ENCODE results near the gene CSF2RB.

CSF2RB gene

DNA sequence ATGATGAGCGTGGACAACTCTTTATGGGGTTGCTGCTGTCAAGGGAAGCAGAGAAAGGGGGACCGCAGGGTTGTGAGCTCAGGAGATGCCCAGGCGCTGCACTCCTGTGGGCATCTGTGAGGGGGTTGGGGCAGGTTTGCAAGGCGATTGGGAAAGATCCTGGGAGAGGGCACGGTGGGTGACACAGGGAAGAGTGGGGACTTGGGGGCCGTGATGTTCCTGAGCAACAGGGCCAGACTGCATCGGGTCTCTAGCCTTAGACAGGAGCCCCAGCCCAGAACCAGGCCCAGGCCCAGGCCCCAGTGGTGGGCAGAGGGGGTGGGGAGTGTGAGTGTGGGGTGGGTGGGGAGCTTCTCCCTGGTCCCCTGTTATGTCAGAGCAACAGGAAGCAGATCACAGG, 38.3 kb downstream of the CSF2RB start:
- no peak for DNase-seq (ENCODE audit: extremely low spot score)
- ChIA-PET CTCF (interaction anchor here (0.9 to 1.5 kb wide), 3 partner anchors 13 to 178 kb away, joined by 3 read pairs; no protein-coding TSS in a partner anchor), POLR2A (no interaction called here)
- TF ChIP-seq, protein P1, sequence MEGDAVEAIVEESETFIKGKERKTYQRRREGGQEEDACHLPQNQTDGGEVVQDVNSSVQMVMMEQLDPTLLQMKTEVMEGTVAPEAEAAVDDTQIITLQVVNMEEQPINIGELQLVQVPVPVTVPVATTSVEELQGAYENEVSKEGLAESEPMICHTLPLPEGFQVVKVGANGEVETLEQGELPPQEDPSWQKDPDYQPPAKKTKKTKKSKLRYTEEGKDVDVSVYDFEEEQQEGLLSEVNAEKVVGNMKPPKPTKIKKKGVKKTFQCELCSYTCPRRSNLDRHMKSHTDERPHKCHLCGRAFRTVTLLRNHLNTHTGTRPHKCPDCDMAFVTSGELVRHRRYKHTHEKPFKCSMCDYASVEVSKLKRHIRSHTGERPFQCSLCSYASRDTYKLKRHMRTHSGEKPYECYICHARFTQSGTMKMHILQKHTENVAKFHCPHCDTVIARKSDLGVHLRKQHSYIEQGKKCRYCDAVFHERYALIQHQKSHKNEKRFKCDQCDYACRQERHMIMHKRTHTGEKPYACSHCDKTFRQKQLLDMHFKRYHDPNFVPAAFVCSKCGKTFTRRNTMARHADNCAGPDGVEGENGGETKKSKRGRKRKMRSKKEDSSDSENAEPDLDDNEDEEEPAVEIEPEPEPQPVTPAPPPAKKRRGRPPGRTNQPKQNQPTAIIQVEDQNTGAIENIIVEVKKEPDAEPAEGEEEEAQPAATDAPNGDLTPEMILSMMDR (IDR thresholded peaks at IDR 0.05; ENCODE audit: control extremely low read depth, extremely low read depth, low read depth, missing control alignments) = no peak

DNA sequence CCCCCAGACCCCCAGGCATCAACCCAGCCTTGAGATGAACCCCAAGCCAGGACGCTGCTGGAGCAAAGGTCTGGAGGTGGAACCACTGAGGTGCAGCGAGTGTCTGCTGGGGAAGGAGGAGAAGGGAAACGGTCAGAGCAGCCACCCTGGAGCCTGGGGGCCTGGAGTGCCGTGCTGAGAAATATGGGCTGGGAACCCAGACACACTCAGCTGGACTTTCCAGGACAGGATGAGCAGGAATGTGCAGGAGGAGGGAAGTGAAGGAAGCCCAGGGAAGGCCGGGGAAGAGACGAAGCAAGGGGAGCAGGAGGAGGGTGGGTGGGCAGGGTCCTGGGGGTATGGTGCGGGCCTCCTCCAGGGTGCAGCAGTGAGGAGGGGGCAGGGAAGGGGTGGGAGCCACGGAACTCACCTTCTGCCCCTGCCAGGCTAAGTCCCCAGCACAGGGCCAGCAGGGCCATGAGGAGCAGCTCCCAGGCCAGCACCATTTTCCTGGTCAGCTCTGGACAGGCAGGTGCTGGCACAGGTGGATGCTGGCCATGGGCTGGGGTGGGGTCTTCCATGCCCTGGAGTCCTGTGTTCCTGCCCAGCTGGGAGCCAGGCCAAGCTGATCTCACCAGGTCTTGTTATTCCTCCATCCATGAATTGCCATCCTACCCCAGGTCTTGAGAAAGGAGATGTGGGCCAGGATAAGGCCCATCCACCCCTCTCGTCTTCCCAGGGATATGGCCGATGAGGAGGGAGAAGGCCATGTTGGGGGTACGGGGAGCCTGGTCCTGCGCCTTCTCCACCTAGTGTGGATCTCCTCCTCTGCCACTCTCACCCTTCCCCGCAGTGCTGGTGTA, 40.0 kb downstream of the CSF2RB start:
- TF ChIP-seq, protein P1 (IDR thresholded peaks at IDR 0.05; ENCODE audit: control extremely low read depth, extremely low read depth, low read depth, missing control alignments) = no peak
- no peak for DNase-seq (ENCODE audit: extremely low spot score)
- POLR2A ChIA-PET = no interaction called here
- CTCF ChIA-PET = interaction anchor here (1.1 to 1.9 kb wide), 3 partner anchors 24 to 98 kb away, joined by 4 read pairs; no protein-coding TSS in a partner anchor

DNA sequence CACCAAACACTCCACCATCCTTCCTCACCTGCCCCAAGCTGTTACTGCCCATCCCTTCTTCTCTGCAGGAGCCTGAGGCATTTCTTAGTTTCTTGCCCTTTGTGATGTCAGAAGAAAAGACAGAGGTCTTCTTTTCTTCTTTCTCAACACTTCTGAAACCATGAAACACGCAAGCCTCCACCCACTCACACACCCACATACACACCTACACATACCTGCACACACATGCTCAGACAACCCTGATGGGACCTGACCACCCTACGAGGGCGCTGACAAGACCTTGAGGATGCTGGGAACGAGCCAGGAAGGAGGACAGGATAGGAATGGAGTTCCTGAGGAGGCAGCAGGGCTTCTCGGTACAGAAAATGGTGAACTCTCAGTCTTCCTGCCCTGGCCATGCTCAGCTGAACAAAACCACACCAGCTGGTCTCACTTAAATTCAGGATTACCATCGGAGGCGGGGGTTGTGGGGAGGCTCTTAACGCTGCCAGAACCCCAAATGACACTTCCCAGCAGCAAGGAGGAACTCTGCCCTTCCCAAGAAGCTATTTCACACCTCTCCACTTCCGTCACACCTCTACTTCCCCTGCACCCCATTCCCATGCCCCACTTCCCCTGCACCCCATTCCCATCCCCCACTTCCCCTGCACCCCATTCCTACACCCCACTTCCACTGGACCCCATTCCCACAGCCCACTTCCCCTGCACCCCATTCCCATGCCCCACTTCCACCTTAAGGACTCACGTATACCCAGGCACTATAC, 41.0 kb downstream of the CSF2RB start:
- CTCF ChIA-PET = interaction anchor here (1.1 to 1.9 kb wide), 3 partner anchors 23 to 98 kb away, joined by 4 read pairs; no protein-coding TSS in a partner anchor

DNA sequence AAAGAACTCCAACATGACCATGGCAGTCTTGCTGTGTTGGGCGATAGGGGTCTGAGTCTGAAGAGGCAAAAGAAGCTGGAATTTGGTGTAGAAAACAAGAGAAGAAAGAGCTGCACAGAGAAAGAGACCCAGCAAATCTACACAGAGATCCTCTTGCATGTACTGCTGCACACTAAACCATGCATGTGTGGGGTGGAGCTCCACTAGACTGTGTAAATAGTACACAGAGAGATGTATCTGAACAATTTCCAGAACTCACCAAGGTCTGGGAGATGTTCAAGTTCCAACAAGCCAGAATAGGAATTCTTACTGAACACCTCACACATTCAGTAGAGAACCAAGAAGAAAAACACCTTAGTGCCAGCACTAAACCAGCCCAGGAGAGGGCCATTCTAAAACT, 42.3 kb downstream of the CSF2RB start:
- CTCF ChIA-PET = interaction anchor here (0.9 to 2.9 kb wide), 4 partner anchors 10 to 100 kb away, joined by 3 to 11 read pairs (median 4); no protein-coding TSS in a partner anchor

More for the DNA sequence above, 41.0 kb downstream of the CSF2RB start:
- POLR2A ChIA-PET = no interaction called here
- TF ChIP-seq, protein P1 (IDR thresholded peaks at IDR 0.05; ENCODE audit: control extremely low read depth, extremely low read depth, low read depth, missing control alignments) = no peak
- peak; percentile 45 for DNase-seq (ENCODE audit: extremely low spot score)

DNA sequence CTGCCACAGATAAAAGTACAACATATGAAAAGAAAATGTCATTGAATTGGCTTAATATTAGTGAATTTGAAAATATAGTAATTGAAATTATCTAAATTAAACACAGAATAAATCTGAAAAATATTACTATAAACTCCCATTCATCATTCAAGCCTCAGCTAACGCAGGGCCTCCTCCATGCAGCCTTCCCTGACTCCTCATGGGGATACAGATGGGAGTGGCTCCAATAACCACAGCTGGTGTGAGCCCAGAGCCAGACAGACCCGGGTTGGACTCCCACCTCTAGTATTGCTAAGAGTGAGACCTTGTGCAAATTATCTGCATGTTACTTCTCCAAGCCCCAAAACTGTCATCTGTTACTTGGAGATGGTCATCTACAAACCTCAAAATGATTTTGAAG, 44.9 kb downstream of the CSF2RB start:
- CTCF ChIA-PET = interaction anchor here (1.1 to 2.9 kb wide), 5 partner anchors 7 to 102 kb away, joined by 3 to 11 read pairs (median 4); no protein-coding TSS in a partner anchor
- POLR2A ChIA-PET = no interaction called here
- no peak for DNase-seq (ENCODE audit: extremely low spot score)
- TF ChIP-seq, protein P1 (IDR thresholded peaks at IDR 0.05; ENCODE audit: control extremely low read depth, extremely low read depth, low read depth, missing control alignments) = no peak

More for the DNA sequence above, 42.3 kb downstream of the CSF2RB start:
- POLR2A ChIA-PET = no interaction called here
- TF ChIP-seq, protein P1 (IDR thresholded peaks at IDR 0.05; ENCODE audit: control extremely low read depth, extremely low read depth, low read depth, missing control alignments) = no peak
- no peak for DNase-seq (ENCODE audit: extremely low spot score)

DNA sequence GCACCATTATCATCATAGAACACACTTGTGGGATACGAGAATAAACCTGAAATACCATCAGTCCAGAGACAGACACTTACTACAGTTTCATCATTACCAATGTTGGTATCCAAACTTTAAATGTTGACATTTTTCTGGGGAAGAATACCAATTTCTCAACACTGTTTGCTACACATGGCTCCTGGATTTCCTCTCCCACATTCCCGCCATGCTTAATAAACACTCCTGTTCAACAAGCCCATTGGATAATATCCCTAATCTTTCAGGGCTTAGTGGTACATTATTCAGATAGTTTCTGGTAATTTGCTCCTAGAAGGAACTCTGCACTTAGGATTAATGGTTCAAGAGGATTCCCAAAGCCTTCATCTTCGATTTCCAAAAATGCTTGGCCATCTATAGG, 48.2 kb downstream of the CSF2RB start:
- ChIA-PET POLR2A (no interaction called here), CTCF (interaction anchor here (1.0 to 5.3 kb wide), 3 partner anchors 11 to 16 kb away, joined by 5 to 45 read pairs (median 15); no protein-coding TSS in a partner anchor)
- no peak for DNase-seq (ENCODE audit: extremely low spot score)
- TF ChIP-seq, protein P1 (IDR thresholded peaks at IDR 0.05; ENCODE audit: control extremely low read depth, extremely low read depth, low read depth, missing control alignments) = no peak

Data from GM10248 (cell line).